Endothelial cell (in vitro differentiated cells): ENCODE data around the gene CASQ1. TPM values are rescaled to one million over a fixed set of nuclear protein-coding genes. Genes with fewer than 3 reads are reported as not detected.

ENCODE experiments used
- DNase-seq: peaks from one replicate; pipeline ENCODE4 v3.0.0; 2021; ENCODE audit warnings: low spot score
- H3K27ac Mint-ChIP-seq: one replicate; pipeline ENCODE4 v1.8.0; 2021; ENCODE audit warnings: mixed read lengths, inconsistent platforms; ENCODE audit not compliant: unreplicated experiment
- H3K27me3 Mint-ChIP-seq: one replicate; pipeline ENCODE4 v1.8.0; 2021; ENCODE audit warnings: mild to moderate bottlenecking, moderate library complexity, mixed read lengths, inconsistent platforms; ENCODE audit not compliant: unreplicated experiment
- H3K36me3 Mint-ChIP-seq: one replicate; pipeline ENCODE4 v1.8.0; 2021; ENCODE audit warnings: mild to moderate bottlenecking, low read depth, mixed read lengths, inconsistent platforms; ENCODE audit not compliant: unreplicated experiment
- H3K4me1 Mint-ChIP-seq: one replicate; pipeline ENCODE4 v1.8.0; 2021; ENCODE audit warnings: mild to moderate bottlenecking, mixed read lengths, inconsistent platforms; ENCODE audit not compliant: unreplicated experiment
- H3K4me3 Mint-ChIP-seq: one replicate; pipeline ENCODE4 v1.8.0; 2021; ENCODE audit warnings: mild to moderate bottlenecking, mixed read lengths, inconsistent platforms; ENCODE audit not compliant: unreplicated experiment
- H3K9me3 Mint-ChIP-seq: one replicate; pipeline ENCODE4 v1.8.0; 2021; ENCODE audit warnings: mixed read lengths, inconsistent platforms; ENCODE audit not compliant: unreplicated experiment
- total RNA-seq: library from RNA; stranded (reverse); fragmentation: NEBNext Ultra II Directional; extraction: Animal tissue kit (Norgen Biotek cat#: 25700); gene quantifications from one replicate; pipeline ENCODE4 v1.2.1, GENCODE V29; 2021; ENCODE audit not compliant: unreplicated experiment
- TF ChIP-seq, protein P1 (sequence below): fragments of 200-600 bp; sonication (generic); IDR thresholded peaks from one replicate; pipeline ENCODE4 v1.5.0; 2021; ENCODE audit warnings: antibody characterized with exemption; ENCODE audit not compliant: unreplicated experiment

CASQ1 gene
- total RNA-seq, 1 donor from 2014 or later, result not detected

DNA sequence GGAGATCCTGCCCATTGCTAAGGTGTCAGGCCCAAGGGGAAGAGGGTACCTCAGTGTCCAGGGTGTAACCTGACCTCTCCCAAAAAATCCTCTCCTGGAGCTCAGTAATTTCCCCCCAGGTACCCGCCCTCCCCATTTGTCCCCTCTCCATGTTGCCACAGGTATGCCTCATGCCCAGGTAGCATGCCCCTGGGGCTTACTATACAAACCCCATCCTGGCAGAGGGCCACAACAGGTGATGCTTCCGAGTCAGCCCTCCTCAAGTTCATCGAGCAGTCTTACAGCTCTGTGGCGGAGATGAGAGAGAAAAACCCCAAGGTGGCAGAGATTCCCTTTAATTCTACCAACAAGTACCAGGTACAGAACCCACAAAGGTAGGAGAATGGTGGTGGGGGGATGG lies 23.3 kb upstream of the CASQ1 start:
- Mint-ChIP-seq H3K27ac (no peak overlapping the region), H3K36me3 (no peaks in the 10 kb centered on the region), H3K4me1 (peaks cover 8% of the 10 kb centered on the region), H3K4me3 (no peak overlapping the region), H3K27me3 (no peaks in the 10 kb centered on the region), H3K9me3 (no peaks in the 10 kb centered on the region)
- DNase-seq, result no peak
- TF ChIP-seq, protein P1, sequence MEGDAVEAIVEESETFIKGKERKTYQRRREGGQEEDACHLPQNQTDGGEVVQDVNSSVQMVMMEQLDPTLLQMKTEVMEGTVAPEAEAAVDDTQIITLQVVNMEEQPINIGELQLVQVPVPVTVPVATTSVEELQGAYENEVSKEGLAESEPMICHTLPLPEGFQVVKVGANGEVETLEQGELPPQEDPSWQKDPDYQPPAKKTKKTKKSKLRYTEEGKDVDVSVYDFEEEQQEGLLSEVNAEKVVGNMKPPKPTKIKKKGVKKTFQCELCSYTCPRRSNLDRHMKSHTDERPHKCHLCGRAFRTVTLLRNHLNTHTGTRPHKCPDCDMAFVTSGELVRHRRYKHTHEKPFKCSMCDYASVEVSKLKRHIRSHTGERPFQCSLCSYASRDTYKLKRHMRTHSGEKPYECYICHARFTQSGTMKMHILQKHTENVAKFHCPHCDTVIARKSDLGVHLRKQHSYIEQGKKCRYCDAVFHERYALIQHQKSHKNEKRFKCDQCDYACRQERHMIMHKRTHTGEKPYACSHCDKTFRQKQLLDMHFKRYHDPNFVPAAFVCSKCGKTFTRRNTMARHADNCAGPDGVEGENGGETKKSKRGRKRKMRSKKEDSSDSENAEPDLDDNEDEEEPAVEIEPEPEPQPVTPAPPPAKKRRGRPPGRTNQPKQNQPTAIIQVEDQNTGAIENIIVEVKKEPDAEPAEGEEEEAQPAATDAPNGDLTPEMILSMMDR, result no peak

DNA sequence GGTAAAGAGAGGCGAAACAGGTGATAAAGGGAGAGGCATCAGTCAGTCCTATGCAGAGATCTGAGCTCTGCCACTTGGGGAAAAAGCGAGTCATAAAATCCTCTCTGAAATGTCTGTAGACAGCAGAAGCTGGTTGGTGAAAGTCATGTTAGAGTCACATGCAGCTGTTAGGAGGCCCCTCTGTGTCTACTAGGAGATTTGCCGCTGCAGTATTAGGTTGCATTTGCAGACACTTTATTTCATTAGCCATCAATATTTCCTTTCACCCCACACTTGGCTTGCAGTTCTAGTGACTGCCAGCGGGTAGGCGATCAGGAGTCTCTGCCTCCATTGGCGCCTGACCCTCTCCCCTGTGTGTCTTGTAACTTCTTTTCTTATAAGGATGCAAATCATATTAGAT lies 22.8 kb upstream of the CASQ1 start:
- Mint-ChIP-seq H3K36me3 (no peaks in the 10 kb centered on the region), H3K9me3 (no peaks in the 10 kb centered on the region), H3K4me1 (peaks cover 10% of the 10 kb centered on the region), H3K27ac (no peak overlapping the region), H3K27me3 (no peaks in the 10 kb centered on the region), H3K4me3 (no peak overlapping the region)
- TF ChIP-seq, protein P1, result no peak
- DNase-seq, result no peak

DNA sequence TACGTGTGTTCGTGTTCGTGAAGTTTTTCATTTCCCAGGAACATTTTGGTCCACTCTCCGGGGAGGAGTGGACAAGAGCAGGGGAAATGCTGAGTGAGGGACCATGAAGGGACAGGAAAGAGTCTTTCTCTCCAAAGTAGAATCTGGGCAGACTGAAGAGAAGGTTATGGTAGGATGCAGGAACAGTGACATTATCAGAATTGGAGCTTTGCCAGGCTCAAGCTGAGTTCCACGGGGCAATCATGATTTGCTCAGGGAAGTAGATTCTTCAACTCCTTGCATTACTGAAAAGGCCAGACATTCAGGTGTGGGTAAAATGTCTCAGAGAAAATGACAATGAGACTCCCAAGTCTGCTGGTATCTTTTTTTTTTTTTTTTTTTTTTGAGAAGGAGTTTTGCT lies 22.4 kb upstream of the CASQ1 start:
- H3K27me3 Mint-ChIP-seq, result no peaks in the 10 kb centered on the region
- TF ChIP-seq, protein P1, result no peak
- H3K9me3 Mint-ChIP-seq, result no peaks in the 10 kb centered on the region
- H3K36me3 Mint-ChIP-seq, result no peaks in the 10 kb centered on the region
- no peak overlapping the region for H3K27ac Mint-ChIP-seq
- DNase-seq, result no peak
- H3K4me3 Mint-ChIP-seq, result no peak overlapping the region
- peaks cover 14% of the 10 kb centered on the region for H3K4me1 Mint-ChIP-seq

DNA sequence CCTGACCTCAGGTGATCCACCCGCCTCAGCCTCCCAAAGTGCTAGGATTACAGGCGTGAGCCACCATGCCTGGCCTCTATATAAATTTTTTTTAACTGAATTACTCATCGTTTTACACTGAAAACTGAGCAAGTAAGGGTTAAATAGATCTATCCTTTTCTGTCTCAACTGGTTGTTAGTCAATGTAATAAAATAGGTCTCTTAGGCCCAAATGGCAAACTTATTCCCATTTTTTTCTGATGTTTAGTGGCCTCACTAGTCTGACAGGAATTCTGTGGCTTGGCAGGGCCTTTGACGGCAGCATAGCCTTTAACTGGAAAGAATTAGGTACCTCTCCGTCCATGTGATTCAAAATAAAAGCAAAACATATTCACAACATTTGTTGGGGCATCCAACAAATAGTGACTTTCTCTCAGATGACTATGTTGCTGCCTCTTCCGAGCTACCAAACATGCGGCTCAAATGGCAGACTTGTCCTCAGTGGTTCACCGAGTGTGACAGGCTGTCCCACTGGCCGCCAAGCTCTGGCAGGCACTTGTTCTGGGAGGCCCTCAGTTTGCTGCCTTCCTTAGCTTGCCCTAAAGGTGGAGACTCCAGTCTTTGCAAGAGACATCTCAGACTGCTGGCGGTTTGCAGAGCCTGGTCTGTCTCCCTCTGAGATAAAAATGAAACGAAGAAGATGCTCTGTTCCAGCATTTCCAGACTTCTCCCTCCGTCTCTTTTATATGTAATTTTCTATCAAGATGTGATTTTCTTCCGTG lies 21.6 kb upstream of the CASQ1 start:
- Mint-ChIP-seq H3K4me3 (no peak overlapping the region), H3K27ac (no peak overlapping the region), H3K27me3 (no peaks in the 10 kb centered on the region), H3K36me3 (no peaks in the 10 kb centered on the region), H3K9me3 (no peaks in the 10 kb centered on the region), H3K4me1 (peaks cover 14% of the 10 kb centered on the region)
- no peak for DNase-seq
- TF ChIP-seq, protein P1, result no peak

DNA sequence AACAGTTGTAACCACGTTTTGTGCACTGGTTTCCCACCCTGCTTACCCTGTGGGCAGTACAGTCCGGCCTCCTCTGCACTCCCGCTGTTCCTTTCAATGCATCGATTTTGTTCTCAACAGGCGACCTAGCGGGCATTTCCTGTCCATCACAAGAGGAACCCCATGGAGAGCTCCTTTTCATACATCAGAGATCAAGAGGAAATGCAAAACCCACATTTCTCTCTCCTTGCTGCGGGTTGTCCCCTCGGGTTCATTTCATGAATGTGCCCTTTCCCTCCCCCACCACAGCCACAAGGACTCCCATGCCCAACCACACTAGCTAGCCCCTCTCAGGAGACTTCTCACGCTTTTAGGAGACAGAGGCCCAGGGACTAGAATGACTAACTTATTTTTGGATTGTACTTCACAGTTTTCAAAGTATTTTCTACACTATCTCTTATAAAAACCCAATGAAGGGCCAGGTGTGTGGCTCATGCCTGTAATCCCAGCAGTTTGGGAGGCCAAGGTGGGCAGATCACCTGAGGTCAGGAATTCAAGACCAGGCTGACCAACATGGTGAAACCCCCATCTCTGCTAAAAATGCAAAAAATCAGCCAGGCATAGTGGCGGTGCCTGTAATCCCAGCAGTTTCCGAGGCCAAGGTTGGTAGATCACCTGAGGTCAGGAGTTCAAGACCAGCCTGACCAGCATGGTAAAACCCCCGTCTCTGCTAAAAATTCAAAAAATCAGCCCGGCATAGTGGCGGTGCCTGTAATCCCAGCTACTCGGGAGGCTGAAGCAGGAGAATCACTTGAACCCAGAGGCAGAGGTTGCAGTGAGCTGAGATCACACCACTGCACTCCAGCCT lies 20.6 kb upstream of the CASQ1 start:
- TF ChIP-seq, protein P1, result no peak
- Mint-ChIP-seq H3K4me3 (no peak overlapping the region), H3K27ac (peak overlapping the region; percentile 26), H3K27me3 (no peaks in the 10 kb centered on the region), H3K9me3 (no peaks in the 10 kb centered on the region), H3K36me3 (no peaks in the 10 kb centered on the region), H3K4me1 (peaks cover 14% of the 10 kb centered on the region)
- no peak for DNase-seq
